WTC11 (cell line): ENCODE measurements around the gene PPP1R9A. TPM values are rescaled to one million over a fixed set of nuclear protein-coding genes. Genes with fewer than 3 reads are reported as not detected.

Experiments used
- ATAC-seq: fragments of 200-7000 bp; cut with Tn5 transposase; 2 replicates; pipeline ENCODE4 v1.10.0; 2021; ENCODE audit warnings: mild to moderate bottlenecking, moderate library complexity
- CTCF ChIA-PET: fragments of 300-600 bp; sonication (Branson Sonifier 250); formaldehyde crosslinking; loops from one replicate; lab custom pipeline; 2021; ENCODE audit warnings: antibody characterized with exemption; lab: Charles Lee
- POLR2A ChIA-PET: fragments of 350-600 bp; sonication (Branson Sonifier 250); formaldehyde crosslinking; loops from one replicate; lab custom pipeline; 2021; ENCODE audit warnings: antibody characterized with exemption; lab: Charles Lee
- DNase-seq: peaks from one replicate; pipeline ENCODE4 v3.0.0; 2021; ENCODE audit warnings: low spot score
- H3K27ac Mint-ChIP-seq: 2 replicates; pipeline ENCODE4 v1.8.0; 2021; ENCODE audit warnings: mixed read lengths
- H3K27me3 Mint-ChIP-seq: 2 replicates; pipeline ENCODE4 v1.8.0; 2021; ENCODE audit warnings: low read depth, mild to moderate bottlenecking, moderate library complexity, mixed read lengths
- H3K36me3 Mint-ChIP-seq: 2 replicates; pipeline ENCODE4 v1.8.0; 2021; ENCODE audit warnings: mixed read lengths
- H3K4me1 Mint-ChIP-seq: 2 replicates; pipeline ENCODE4 v1.8.0; 2022; ENCODE audit warnings: mixed read lengths
- H3K4me3 Mint-ChIP-seq: 2 replicates; pipeline ENCODE4 v1.8.0; 2021; ENCODE audit warnings: mild to moderate bottlenecking, moderate library complexity, mixed read lengths
- H3K9me3 Mint-ChIP-seq: 2 replicates; pipeline ENCODE4 v1.8.0; 2021; ENCODE audit warnings: mixed read lengths
- ATF1 ChIP-seq: sonication (generic); formaldehyde crosslinking; IDR thresholded peaks from 2 replicates; pipeline ENCODE4 v1.8.1; 2023; ENCODE audit warnings: mild to moderate bottlenecking, moderate library complexity, missing genetic modification reagents
- ELF4 ChIP-seq: sonication (generic); formaldehyde crosslinking; IDR thresholded peaks from 2 replicates; pipeline ENCODE4 v1.8.1; 2022; ENCODE audit warnings: low read depth, mild to moderate bottlenecking, moderate library complexity, missing genetic modification reagents
- EMX1 ChIP-seq: fragments of 250-450 bp; sonication (Bioruptor Pico); IDR thresholded peaks from 2 replicates; pipeline ENCODE4 v1.8.0; 2021; ENCODE audit warnings: mild to moderate bottlenecking
- SMAD4 ChIP-seq: sonication (generic); formaldehyde crosslinking; IDR thresholded peaks from 2 replicates; pipeline ENCODE4 v1.8.0; 2022; ENCODE audit warnings: mild to moderate bottlenecking, missing genetic modification reagents
- ZNF317 ChIP-seq: sonication (generic); formaldehyde crosslinking; IDR thresholded peaks from 2 replicates; pipeline ENCODE4 v1.8.1; 2023; ENCODE audit warnings: low read depth, mild to moderate bottlenecking, moderate library complexity, missing genetic modification reagents, borderline replicate concordance
- total RNA-seq: library from RNA; stranded (reverse); gene quantifications from 3 replicates; pipeline ENCODE4 v1.2.3, GENCODE V29; 2021
- TF ChIP-seq, protein P1 (sequence below): sonication (generic); formaldehyde crosslinking; IDR thresholded peaks from 2 replicates; pipeline ENCODE4 v1.8.1; 2022; ENCODE audit warnings: mild to moderate bottlenecking, missing genetic modification reagents, moderate library complexity, borderline replicate concordance
- TF ChIP-seq, protein P2 (sequence below): sonication (generic); formaldehyde crosslinking; conservative IDR thresholded peaks from 2 replicates; pipeline ENCODE4 v1.8.1; 2022; ENCODE audit warnings: mild to moderate bottlenecking, missing genetic modification reagents
- TF ChIP-seq, protein P3 (sequence below): sonication (generic); formaldehyde crosslinking; IDR thresholded peaks from 2 replicates; pipeline ENCODE4 v1.8.1; 2023; ENCODE audit warnings: mild to moderate bottlenecking, missing genetic modification reagents, moderate library complexity
- TF ChIP-seq, protein P4 (sequence below): sonication (generic); formaldehyde crosslinking; IDR thresholded peaks from 2 replicates; pipeline ENCODE4 v1.8.1; 2022; ENCODE audit warnings: low read depth, missing genetic modification reagents, borderline replicate concordance
- TF ChIP-seq, protein P5 (sequence below): sonication (generic); formaldehyde crosslinking; IDR thresholded peaks from 2 replicates; pipeline ENCODE4 v1.8.1; 2022; ENCODE audit warnings: low read depth, mild to moderate bottlenecking, moderate library complexity, missing genetic modification reagents, borderline replicate concordance
- TF ChIP-seq, protein P6 (sequence below): sonication (generic); formaldehyde crosslinking; IDR thresholded peaks from 2 replicates; pipeline ENCODE4 v1.8.1; 2023; ENCODE audit warnings: mild to moderate bottlenecking, missing genetic modification reagents, moderate library complexity
- TF ChIP-seq, protein P7 (sequence below): fragments of 250-450 bp; sonication (Bioruptor Pico); IDR thresholded peaks from 2 replicates; pipeline ENCODE4 v1.8.0; 2021; ENCODE audit warnings: mild to moderate bottlenecking
- TF ChIP-seq, protein P8 (sequence below): sonication (generic); formaldehyde crosslinking; IDR thresholded peaks from 2 replicates; pipeline ENCODE4 v1.8.0; 2022; ENCODE audit warnings: mild to moderate bottlenecking, missing genetic modification reagents

PPP1R9A gene
- total RNA-seq, 1 experiment from 2014 or later = 16.8 TPM

DNA sequence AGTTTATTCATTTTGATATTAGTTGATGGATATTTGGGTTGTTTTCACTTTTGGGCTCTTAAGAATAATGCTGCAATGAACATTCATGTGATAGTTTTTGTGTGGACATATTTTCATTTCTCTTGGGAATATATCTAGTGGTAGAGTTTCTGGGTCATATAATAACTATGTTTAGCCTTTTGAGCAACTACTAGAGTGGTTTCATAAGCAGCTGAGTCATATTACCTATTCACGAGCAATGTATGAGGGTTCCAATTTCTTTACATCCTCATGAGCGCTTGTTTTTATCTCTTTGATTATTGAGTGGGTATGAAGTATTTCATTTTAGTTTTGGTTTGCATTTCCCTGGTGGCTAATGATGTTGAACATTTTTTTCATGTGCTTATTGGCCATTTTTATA lies 234.4 kb downstream of the PPP1R9A start:
- CTCF ChIA-PET = no interaction called here
- Mint-ChIP-seq H3K36me3 (0 out of 2 replicates have a peak, but pooled peaks cover 5% of the 10 kb centered on the region), H3K27me3 (no peaks in the 10 kb centered on the region), H3K4me3 (no peak overlapping the region), H3K27ac (no peak overlapping the region), H3K4me1 (peaks cover under 1% of the 10 kb centered on the region), H3K9me3 (peaks cover 12% of the 10 kb centered on the region)
- POLR2A ChIA-PET = no interaction called here
- TF ChIP-seq, protein P1, sequence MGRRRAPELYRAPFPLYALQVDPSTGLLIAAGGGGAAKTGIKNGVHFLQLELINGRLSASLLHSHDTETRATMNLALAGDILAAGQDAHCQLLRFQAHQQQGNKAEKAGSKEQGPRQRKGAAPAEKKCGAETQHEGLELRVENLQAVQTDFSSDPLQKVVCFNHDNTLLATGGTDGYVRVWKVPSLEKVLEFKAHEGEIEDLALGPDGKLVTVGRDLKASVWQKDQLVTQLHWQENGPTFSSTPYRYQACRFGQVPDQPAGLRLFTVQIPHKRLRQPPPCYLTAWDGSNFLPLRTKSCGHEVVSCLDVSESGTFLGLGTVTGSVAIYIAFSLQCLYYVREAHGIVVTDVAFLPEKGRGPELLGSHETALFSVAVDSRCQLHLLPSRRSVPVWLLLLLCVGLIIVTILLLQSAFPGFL (CRISPR knock-in tag) = no peak
- ATAC-seq (no peak), DNase-seq (no peak)

DNA sequence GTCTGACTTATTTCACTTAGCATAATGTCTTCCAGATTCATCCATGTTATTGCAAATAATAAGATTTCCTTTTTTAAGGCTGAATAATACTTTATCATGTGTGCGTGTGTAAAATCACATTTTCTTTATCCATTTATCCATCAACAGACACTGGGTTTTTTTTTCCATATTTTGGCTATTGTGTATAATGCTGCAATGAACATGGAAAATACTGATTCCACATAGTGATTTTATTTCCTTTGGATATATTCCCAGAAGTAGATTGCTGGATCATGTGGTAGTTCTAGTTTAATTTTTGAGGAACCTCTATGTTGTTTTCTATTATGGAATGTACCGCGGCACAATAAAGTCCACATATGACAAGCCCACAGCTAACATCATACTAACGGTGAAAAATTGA lies 236.9 kb downstream of the PPP1R9A start:
- no peaks in the 10 kb centered on the region for H3K27me3 Mint-ChIP-seq
- no peak overlapping the region for H3K27ac Mint-ChIP-seq
- CTCF ChIA-PET = no interaction called here
- peaks cover 12% of the 10 kb centered on the region for H3K9me3 Mint-ChIP-seq
- H3K4me1 Mint-ChIP-seq = 0 out of 2 replicates have a peak, but pooled peaks cover 4% of the 10 kb centered on the region
- ATAC-seq (no peak), DNase-seq (no peak)
- TF ChIP-seq, protein P2, sequence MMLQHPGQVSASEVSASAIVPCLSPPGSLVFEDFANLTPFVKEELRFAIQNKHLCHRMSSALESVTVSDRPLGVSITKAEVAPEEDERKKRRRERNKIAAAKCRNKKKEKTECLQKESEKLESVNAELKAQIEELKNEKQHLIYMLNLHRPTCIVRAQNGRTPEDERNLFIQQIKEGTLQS (CRISPR knock-in tag) = no peak
- TF ChIP-seq, protein P3, sequence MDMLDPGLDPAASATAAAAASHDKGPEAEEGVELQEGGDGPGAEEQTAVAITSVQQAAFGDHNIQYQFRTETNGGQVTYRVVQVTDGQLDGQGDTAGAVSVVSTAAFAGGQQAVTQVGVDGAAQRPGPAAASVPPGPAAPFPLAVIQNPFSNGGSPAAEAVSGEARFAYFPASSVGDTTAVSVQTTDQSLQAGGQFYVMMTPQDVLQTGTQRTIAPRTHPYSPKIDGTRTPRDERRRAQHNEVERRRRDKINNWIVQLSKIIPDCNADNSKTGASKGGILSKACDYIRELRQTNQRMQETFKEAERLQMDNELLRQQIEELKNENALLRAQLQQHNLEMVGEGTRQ (CRISPR knock-in tag) = no peak
- TF ChIP-seq, protein P4, sequence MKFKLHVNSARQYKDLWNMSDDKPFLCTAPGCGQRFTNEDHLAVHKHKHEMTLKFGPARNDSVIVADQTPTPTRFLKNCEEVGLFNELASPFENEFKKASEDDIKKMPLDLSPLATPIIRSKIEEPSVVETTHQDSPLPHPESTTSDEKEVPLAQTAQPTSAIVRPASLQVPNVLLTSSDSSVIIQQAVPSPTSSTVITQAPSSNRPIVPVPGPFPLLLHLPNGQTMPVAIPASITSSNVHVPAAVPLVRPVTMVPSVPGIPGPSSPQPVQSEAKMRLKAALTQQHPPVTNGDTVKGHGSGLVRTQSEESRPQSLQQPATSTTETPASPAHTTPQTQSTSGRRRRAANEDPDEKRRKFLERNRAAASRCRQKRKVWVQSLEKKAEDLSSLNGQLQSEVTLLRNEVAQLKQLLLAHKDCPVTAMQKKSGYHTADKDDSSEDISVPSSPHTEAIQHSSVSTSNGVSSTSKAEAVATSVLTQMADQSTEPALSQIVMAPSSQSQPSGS = no peak
- TF ChIP-seq, protein P1 (CRISPR knock-in tag) = no peak
- TF ChIP-seq, protein P5, sequence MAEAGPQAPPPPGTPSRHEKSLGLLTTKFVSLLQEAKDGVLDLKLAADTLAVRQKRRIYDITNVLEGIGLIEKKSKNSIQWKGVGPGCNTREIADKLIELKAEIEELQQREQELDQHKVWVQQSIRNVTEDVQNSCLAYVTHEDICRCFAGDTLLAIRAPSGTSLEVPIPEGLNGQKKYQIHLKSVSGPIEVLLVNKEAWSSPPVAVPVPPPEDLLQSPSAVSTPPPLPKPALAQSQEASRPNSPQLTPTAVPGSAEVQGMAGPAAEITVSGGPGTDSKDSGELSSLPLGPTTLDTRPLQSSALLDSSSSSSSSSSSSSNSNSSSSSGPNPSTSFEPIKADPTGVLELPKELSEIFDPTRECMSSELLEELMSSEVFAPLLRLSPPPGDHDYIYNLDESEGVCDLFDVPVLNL (CRISPR knock-in tag) = no peak
- TF ChIP-seq ZNF317 (CRISPR knock-in tag) (no peak), ELF4 (CRISPR knock-in tag) (no peak), SMAD4 (CRISPR knock-in tag) (no peak), EMX1 (CRISPR knock-in tag) (no peak), ATF1 (CRISPR knock-in tag) (no peak)
- 0 out of 2 replicates have a peak, but pooled peaks cover 5% of the 10 kb centered on the region for H3K36me3 Mint-ChIP-seq
- no peak overlapping the region for H3K4me3 Mint-ChIP-seq
- POLR2A ChIA-PET = no interaction called here

DNA sequence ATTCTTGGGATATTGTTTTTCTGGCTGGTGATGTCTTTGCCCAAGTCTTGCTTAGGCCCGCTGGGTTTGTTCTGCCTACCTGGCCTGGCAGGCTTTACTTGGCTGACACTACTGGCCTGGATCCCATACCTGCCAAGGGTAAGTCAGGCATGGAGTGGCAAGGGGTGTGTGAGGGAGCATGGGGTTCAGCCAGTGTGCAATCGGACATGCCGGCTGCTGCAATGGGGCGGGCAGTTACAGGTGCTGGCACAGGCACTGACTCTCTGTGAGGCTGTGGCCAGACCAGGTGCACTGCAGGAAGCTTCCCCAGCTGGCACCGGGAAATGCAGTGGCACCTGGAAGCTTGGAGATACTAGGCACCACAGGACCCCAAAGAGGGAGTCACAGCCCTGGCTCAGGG lies 248.6 kb downstream of the PPP1R9A start:
- CTCF ChIA-PET = interaction anchor here (0.9 kb wide), 1 partner anchor 453 kb away, joined by 4 read pairs; no protein-coding TSS in a partner anchor
- Mint-ChIP-seq H3K36me3 (no peaks in the 10 kb centered on the region), H3K27ac (no peak overlapping the region), H3K4me3 (no peak overlapping the region), H3K27me3 (no peaks in the 10 kb centered on the region), H3K9me3 (no peaks in the 10 kb centered on the region; the same call in 1 of the 2 replicates), H3K4me1 (no peaks in the 10 kb centered on the region)
- TF ChIP-seq, protein P6, sequence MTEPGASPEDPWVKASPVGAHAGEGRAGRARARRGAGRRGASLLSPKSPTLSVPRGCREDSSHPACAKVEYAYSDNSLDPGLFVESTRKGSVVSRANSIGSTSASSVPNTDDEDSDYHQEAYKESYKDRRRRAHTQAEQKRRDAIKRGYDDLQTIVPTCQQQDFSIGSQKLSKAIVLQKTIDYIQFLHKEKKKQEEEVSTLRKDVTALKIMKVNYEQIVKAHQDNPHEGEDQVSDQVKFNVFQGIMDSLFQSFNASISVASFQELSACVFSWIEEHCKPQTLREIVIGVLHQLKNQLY (CRISPR knock-in tag) = no peak
- TF ChIP-seq, protein P7, sequence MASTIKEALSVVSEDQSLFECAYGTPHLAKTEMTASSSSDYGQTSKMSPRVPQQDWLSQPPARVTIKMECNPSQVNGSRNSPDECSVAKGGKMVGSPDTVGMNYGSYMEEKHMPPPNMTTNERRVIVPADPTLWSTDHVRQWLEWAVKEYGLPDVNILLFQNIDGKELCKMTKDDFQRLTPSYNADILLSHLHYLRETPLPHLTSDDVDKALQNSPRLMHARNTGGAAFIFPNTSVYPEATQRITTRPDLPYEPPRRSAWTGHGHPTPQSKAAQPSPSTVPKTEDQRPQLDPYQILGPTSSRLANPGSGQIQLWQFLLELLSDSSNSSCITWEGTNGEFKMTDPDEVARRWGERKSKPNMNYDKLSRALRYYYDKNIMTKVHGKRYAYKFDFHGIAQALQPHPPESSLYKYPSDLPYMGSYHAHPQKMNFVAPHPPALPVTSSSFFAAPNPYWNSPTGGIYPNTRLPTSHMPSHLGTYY (CRISPR knock-in tag) = no peak
- TF ChIP-seq, protein P8, sequence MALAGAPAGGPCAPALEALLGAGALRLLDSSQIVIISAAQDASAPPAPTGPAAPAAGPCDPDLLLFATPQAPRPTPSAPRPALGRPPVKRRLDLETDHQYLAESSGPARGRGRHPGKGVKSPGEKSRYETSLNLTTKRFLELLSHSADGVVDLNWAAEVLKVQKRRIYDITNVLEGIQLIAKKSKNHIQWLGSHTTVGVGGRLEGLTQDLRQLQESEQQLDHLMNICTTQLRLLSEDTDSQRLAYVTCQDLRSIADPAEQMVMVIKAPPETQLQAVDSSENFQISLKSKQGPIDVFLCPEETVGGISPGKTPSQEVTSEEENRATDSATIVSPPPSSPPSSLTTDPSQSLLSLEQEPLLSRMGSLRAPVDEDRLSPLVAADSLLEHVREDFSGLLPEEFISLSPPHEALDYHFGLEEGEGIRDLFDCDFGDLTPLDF (CRISPR knock-in tag) = no peak
- TF ChIP-seq, protein P4 = no peak
- DNase-seq (no peak), ATAC-seq (no peak)
- POLR2A ChIA-PET = no interaction called here
